ENCODE data around the gene CSTB. TPM values are rescaled to one million over a fixed set of nuclear protein-coding genes. Genes with fewer than 3 reads are reported as not detected.
A peak's percentile ranks its signal among the peaks of the same experiment; 100 is the strongest.

CSTB gene
- total RNA-seq, 1 donor from 2014 or later, result 55.8 TPM

DNA sequence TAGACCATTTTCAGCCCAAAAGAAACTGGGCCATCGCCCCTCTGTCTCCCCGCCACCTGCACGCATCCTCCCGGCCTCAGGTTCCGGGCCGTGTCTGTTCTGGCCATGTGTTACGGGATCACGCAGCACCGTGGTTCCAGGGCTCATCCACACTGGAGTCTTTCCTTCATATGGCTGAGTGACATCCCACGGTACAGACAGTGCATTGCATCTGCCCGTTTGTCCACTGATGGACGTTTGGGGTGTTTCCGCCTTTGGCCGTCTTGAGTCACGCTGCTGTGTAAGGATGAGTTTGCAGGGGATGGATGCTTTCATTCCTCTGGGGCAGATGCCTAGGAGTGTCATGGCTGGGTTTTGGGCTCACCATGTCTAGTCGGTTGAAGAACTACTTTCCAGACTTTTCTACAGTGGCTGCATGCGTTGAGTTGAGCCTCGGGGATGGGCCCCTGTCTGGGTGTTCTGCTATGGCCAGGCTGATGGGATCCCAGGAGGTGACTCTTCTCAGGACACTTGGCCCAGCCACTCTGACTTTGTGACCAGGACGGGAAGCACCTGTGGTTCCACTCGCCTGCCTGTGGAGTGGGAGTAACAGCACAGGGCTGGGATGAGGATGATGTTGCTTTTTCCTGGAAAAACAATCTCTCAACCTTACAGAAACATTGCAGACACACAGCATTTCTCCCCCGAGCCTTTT lies 30.1 kb upstream of the CSTB start:
- H3K27me3 Mint-ChIP-seq (ENCODE audit: low read depth), result no peaks in the 10 kb centered on the region
- peaks cover 4% of the 10 kb centered on the region for H3K4me1 Mint-ChIP-seq (ENCODE audit: low read depth)
- intact Hi-C loops (cut with micrococcal nuclease), result no loop called here
- H3K9me3 Mint-ChIP-seq, result no peaks in the 10 kb centered on the region
- H3K4me3 Mint-ChIP-seq (ENCODE audit: low read depth), result no peak overlapping the region
- no peak for DNase-seq (ENCODE audit: low spot score)
- peaks cover 40% of the 10 kb centered on the region for H3K36me3 Mint-ChIP-seq (ENCODE audit: low read depth)
- H3K27ac Mint-ChIP-seq, result peak overlapping the region; percentile 12

GRCh38 chr21:43805275-43805800 lies 29.2 kb upstream of the CSTB start:
- no peaks in the 10 kb centered on the region for H3K4me1 Mint-ChIP-seq (ENCODE audit: low read depth)
- intact Hi-C loops (cut with micrococcal nuclease), result no loop called here
- no peaks in the 10 kb centered on the region for H3K27me3 Mint-ChIP-seq (ENCODE audit: low read depth)
- DNase-seq (ENCODE audit: low spot score), result no peak
- peaks cover 46% of the 10 kb centered on the region for H3K36me3 Mint-ChIP-seq (ENCODE audit: low read depth)
- H3K9me3 Mint-ChIP-seq, result no peaks in the 10 kb centered on the region
- H3K27ac Mint-ChIP-seq, result no peak overlapping the region
- no peak overlapping the region for H3K4me3 Mint-ChIP-seq (ENCODE audit: low read depth)

DNA sequence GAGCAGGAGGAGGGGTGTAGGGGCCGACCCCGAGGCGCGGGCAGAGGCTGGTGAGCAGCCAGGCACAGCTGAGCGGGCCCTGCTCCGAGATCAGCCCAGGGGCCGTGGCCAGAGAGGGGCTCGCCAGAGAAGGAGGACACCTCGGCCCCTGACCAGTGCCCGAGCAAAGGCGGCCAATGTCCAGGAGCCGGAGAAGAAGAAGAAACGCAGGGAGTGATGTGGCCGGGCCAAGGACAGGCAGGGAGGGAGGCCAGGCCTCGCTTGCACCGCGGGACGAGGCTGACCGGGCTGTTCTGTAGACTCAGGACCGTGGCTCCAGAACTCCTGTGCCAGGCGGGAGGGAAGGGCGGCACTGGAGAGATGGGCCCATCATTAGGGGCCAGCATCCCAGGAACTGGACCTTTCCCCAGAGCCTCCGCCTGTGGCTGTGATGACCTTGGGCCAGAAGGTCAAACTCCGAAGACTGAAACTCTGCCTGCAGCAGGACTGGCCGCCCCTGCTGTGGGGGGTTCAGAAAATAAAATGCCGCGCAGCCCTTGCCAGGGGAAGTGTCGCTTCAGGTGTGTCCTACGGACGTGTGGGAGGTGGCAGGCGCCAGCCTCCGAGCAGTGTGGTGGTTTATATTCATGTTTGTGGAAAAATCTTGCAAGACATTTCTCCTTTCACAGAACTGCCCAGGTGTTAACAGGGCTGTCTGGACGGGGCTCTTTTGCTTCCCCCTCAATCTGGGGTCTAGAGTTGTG lies 27.6 kb upstream of the CSTB start:
- Mint-ChIP-seq H3K9me3 (no peaks in the 10 kb centered on the region), H3K27me3 (ENCODE audit: low read depth) (no peaks in the 10 kb centered on the region), H3K27ac (no peak overlapping the region), H3K4me3 (ENCODE audit: low read depth) (no peak overlapping the region), H3K4me1 (ENCODE audit: low read depth) (no peaks in the 10 kb centered on the region), H3K36me3 (ENCODE audit: low read depth) (peaks cover 54% of the 10 kb centered on the region)
- DNase-seq (ENCODE audit: low spot score), result no peak
- intact Hi-C loops (cut with micrococcal nuclease), result no loop called here

DNA sequence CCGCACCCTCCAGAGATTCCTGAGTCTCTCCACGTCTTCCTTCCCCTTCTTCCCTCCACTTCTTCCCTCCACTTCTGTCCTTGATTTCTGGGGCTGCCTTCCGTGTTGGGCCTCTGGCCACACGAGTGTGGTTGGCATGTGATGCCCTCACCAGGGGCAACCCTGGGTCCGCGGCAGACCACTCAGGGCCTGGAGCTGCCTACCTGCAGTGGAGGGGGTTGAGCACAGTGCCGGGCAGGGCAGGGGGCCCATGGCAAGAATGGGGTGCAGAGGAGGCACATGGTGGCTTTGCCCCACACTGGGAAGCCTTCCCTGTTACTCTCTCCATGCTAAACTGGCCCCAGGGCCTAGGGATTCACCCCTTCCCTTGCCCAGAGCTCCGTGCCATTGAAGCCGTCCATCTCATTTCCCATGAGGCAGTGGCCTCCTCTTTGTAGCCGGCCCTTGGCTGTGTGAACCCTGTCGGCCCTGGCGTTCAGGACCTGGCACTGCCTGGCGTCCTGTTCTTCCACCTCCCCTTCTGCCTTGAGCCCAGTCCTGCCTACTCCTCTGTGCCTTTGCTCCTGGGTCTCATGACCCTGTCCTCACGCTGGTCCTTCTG lies 26.7 kb upstream of the CSTB start:
- no peak overlapping the region for H3K27ac Mint-ChIP-seq
- H3K4me3 Mint-ChIP-seq (ENCODE audit: low read depth), result no peak overlapping the region

DNA sequence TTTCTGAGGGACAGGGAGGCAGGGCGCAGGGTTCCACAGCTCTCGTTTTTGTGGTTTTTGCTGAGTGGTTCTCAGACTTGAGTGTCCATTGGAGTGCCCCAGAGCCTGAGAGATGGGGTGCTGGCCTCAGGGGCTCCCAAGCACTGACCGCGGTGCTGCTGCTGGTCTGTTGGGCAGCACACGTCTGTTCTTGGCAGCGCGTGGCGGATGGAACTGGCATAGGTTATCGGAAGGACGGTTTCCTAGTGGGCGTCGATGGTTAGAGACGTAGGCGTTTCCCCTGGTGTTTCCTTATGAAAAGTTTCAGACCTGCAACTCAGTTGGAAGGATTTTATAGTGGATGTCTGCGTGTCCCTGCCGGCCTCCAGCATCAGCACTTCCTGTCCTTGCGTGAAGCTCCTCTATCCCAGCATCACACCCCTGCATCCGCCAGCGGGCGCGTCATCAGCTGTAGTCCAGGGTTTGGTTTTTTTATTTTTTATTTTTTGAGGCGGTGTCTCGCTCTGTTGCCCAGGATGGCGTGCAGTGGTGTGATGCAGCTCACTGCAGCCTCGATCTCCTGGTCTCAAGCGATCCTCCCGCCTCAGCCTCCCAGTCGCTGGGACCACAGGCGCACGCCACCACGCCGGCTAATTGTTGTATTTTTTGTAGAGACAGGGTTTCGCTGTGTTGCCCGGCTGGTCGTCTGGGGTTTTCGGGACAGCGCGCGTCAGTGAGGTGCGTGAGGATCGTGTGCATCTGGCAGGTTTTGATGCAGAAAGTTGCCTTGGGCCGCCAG lies 25.1 kb upstream of the CSTB start:
- Mint-ChIP-seq H3K27ac (no peak overlapping the region), H3K4me3 (ENCODE audit: low read depth) (no peak overlapping the region), H3K9me3 (no peaks in the 10 kb centered on the region), H3K27me3 (ENCODE audit: low read depth) (no peaks in the 10 kb centered on the region), H3K36me3 (ENCODE audit: low read depth) (peaks cover 75% of the 10 kb centered on the region), H3K4me1 (ENCODE audit: low read depth) (no peaks in the 10 kb centered on the region)
- intact Hi-C loops (cut with micrococcal nuclease), result no loop called here
- no peak for DNase-seq (ENCODE audit: low spot score)

More for the DNA sequence above, 26.7 kb upstream of the CSTB start:
- intact Hi-C loops (cut with micrococcal nuclease), result no loop called here
- Mint-ChIP-seq H3K4me1 (ENCODE audit: low read depth) (no peaks in the 10 kb centered on the region), H3K27me3 (ENCODE audit: low read depth) (no peaks in the 10 kb centered on the region), H3K36me3 (ENCODE audit: low read depth) (peaks cover 62% of the 10 kb centered on the region), H3K9me3 (no peaks in the 10 kb centered on the region)
- DNase-seq (ENCODE audit: low spot score), result no peak

DNA sequence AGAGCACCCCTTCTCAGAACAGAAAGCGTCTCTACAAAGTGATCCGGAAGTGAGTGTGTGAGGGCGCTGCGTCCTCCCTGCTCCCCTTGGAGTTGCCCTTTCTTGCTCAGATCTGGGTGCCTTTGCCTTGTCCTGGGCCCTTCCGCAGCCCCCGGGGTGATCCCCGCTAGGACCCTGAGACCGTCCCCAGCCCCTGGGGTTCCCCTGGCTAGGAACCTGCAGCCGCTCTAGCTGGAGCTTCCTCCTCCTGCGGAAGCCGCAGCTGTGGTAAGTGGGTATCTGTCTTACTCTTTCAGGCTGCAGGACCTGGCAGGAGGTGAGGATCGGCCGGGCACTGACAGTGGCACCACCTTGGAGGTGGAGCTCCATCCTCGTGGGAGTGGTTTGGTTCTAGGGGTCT lies 24.5 kb upstream of the CSTB start:
- DNase-seq (ENCODE audit: low spot score), result no peak
- Mint-ChIP-seq H3K27ac (no peak overlapping the region), H3K4me1 (ENCODE audit: low read depth) (no peaks in the 10 kb centered on the region), H3K9me3 (no peaks in the 10 kb centered on the region), H3K4me3 (ENCODE audit: low read depth) (no peak overlapping the region), H3K36me3 (ENCODE audit: low read depth) (peaks cover 75% of the 10 kb centered on the region), H3K27me3 (ENCODE audit: low read depth) (no peaks in the 10 kb centered on the region)
- intact Hi-C loops (cut with micrococcal nuclease), result no loop called here

GRCh38 chr21:43800124-43800523 lies 24.0 kb upstream of the CSTB start:
- no peak overlapping the region for H3K27ac Mint-ChIP-seq
- H3K27me3 Mint-ChIP-seq (ENCODE audit: low read depth), result no peaks in the 10 kb centered on the region
- DNase-seq (ENCODE audit: low spot score), result no peak
- peaks cover 76% of the 10 kb centered on the region for H3K36me3 Mint-ChIP-seq (ENCODE audit: low read depth)
- no peaks in the 10 kb centered on the region for H3K4me1 Mint-ChIP-seq (ENCODE audit: low read depth)
- no peaks in the 10 kb centered on the region for H3K9me3 Mint-ChIP-seq
- H3K4me3 Mint-ChIP-seq (ENCODE audit: low read depth), result no peak overlapping the region
- intact Hi-C loops (cut with micrococcal nuclease), result no loop called here

DNA sequence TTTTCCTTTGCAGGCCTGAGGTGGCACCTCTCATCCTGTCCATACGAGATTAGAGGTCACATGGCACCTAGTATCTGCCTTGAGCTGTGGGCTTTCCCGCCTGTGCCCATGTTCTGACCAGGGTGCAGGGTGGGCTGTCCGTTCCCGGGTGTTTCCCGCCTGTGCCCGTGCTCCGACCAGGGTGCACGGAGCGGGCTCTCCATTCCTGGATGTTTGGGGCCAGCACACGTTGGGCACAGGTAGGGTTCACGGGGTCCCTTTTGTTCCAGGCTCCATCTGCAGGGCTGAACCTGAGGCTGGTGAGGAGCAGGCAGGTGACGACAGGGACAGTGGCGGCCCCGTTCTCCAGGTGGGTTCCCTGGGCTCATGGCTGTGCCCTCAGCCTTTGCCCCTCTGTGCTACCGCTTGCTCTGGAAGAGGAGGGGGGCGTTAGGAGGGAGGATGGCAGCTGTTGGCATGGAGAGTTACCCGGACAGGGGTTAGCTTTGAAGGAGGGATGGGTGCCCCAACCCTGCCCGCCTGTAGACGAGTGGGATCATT lies 23.3 kb upstream of the CSTB start:
- no peaks in the 10 kb centered on the region for H3K4me1 Mint-ChIP-seq (ENCODE audit: low read depth)
- no peak for DNase-seq (ENCODE audit: low spot score)
- peaks cover 80% of the 10 kb centered on the region for H3K36me3 Mint-ChIP-seq (ENCODE audit: low read depth)
- H3K4me3 Mint-ChIP-seq (ENCODE audit: low read depth), result no peak overlapping the region
- no peaks in the 10 kb centered on the region for H3K9me3 Mint-ChIP-seq
- no peaks in the 10 kb centered on the region for H3K27me3 Mint-ChIP-seq (ENCODE audit: low read depth)
- intact Hi-C loops (cut with micrococcal nuclease), result no loop called here
- no peak overlapping the region for H3K27ac Mint-ChIP-seq

GRCh38 chr21:43797925-43798715 lies 22.0 kb upstream of the CSTB start:
- peaks cover 81% of the 10 kb centered on the region for H3K36me3 Mint-ChIP-seq (ENCODE audit: low read depth)
- intact Hi-C loops (cut with micrococcal nuclease), result no loop called here

DNA sequence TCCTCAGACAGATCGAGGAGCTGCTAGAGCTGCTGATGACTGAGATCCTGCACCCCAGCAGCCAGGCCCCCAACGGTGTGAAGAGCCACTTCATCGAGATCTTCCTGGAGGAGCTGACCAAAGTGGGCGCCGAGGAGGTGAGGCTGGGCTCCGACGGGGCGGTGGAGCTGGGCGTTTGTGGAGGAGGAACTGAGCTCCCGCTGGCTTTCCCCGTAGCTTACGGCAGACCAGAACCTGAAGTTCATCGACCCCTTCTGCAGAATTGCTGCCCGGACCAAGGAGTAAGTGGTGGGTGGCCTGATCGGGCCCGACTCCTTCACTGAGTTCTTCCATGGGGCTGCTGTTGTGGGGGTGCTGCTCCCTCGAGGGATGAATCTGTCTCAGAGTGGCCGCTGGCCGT lies 21.3 kb upstream of the CSTB start:
- intact Hi-C loops (cut with micrococcal nuclease), result no loop called here
- DNase-seq (ENCODE audit: low spot score), result no peak
- Mint-ChIP-seq H3K27ac (no peak overlapping the region), H3K4me3 (ENCODE audit: low read depth) (no peak overlapping the region), H3K27me3 (ENCODE audit: low read depth) (no peaks in the 10 kb centered on the region), H3K9me3 (no peaks in the 10 kb centered on the region), H3K36me3 (ENCODE audit: low read depth) (peaks cover 81% of the 10 kb centered on the region), H3K4me1 (ENCODE audit: low read depth) (peaks cover 2% of the 10 kb centered on the region)

More at GRCh38 chr21:43797925-43798715, 22.0 kb upstream of the CSTB start:
- Mint-ChIP-seq H3K27ac (no peak overlapping the region), H3K4me1 (ENCODE audit: low read depth) (no peaks in the 10 kb centered on the region), H3K9me3 (no peaks in the 10 kb centered on the region), H3K4me3 (ENCODE audit: low read depth) (no peak overlapping the region), H3K27me3 (ENCODE audit: low read depth) (no peaks in the 10 kb centered on the region)
- DNase-seq (ENCODE audit: low spot score), result no peak

GRCh38 chr21:43794857-43795256 lies 18.7 kb upstream of the CSTB start:
- no peak for DNase-seq (ENCODE audit: low spot score)
- Mint-ChIP-seq H3K4me3 (ENCODE audit: low read depth) (no peak overlapping the region), H3K9me3 (no peaks in the 10 kb centered on the region), H3K27me3 (ENCODE audit: low read depth) (no peaks in the 10 kb centered on the region), H3K27ac (no peak overlapping the region), H3K36me3 (ENCODE audit: low read depth) (peaks cover 82% of the 10 kb centered on the region), H3K4me1 (ENCODE audit: low read depth) (peaks cover 20% of the 10 kb centered on the region)
- intact Hi-C loops (cut with micrococcal nuclease), result no loop called here

- intact Hi-C loops (cut with micrococcal nuclease), result no loop called here
Observed at GRCh38 chr21:43794311-43794710, 18.2 kb upstream of the CSTB start.

More at GRCh38 chr21:43794311-43794710, 18.2 kb upstream of the CSTB start:
- H3K27ac Mint-ChIP-seq, result no peak overlapping the region
- peaks cover 83% of the 10 kb centered on the region for H3K36me3 Mint-ChIP-seq (ENCODE audit: low read depth)
- H3K27me3 Mint-ChIP-seq (ENCODE audit: low read depth), result no peaks in the 10 kb centered on the region
- H3K4me1 Mint-ChIP-seq (ENCODE audit: low read depth), result peaks cover 20% of the 10 kb centered on the region
- H3K9me3 Mint-ChIP-seq, result no peaks in the 10 kb centered on the region
- no peak overlapping the region for H3K4me3 Mint-ChIP-seq (ENCODE audit: low read depth)
- DNase-seq (ENCODE audit: low spot score), result no peak

Measured in activated T-helper 2 cell treated with anti-CD3 and anti-CD28 coated beads, Interferon-gamma antibody, Interleukin-2, Interleukin-4, amounts not matched to agents 10 μg/mL and 5 μg/mL and 100 μg/mL, durations not matched to agents 14 hours and 24 hours and 36 hours (primary cell).